Epithelial cell of esophagus (primary cell): Measurements from ENCODE around the gene RIOK2.

Experiments
- DNase-seq: peaks from one replicate; pipeline ENCODE4 v3.0.0; 2010; ENCODE audit warnings: low read depth
- H3K4me3 ChIP-seq: 2 replicates; pipeline ENCODE4 v1.5.1; 2011; ENCODE audit warnings: mild to moderate bottlenecking, low read length, control low read depth
- TF ChIP-seq, protein P1 (sequence below): IDR thresholded peaks from 2 replicates; pipeline ENCODE4 v1.5.1; 2011; ENCODE audit warnings: low read depth, mild to moderate bottlenecking, low read length, control low read depth, inconsistent platforms; ENCODE audit not compliant: insufficient read depth; ENCODE audit errors: missing control alignments

RIOK2 gene

DNA sequence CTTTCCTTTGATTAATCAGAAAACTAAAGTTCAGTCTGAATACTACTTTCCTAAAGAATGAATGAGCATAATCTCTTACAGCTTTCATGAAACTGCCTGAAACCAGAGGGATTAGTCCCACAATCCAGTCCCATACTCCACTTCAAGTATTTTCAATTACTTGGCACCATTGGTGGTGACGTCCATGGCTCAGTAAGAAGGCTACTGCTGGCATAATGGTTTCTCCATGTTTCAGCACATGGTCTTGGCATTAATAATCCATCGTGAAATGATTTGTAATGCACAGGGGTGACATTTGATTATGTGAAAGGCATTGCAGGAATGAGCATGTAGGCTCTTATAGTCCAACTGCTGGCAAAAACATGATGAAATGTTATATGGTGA lies 64.0 kb downstream of the RIOK2 start:
- no peak for DNase-seq
- no peak overlapping the region for H3K4me3 ChIP-seq
- TF ChIP-seq, protein P1, sequence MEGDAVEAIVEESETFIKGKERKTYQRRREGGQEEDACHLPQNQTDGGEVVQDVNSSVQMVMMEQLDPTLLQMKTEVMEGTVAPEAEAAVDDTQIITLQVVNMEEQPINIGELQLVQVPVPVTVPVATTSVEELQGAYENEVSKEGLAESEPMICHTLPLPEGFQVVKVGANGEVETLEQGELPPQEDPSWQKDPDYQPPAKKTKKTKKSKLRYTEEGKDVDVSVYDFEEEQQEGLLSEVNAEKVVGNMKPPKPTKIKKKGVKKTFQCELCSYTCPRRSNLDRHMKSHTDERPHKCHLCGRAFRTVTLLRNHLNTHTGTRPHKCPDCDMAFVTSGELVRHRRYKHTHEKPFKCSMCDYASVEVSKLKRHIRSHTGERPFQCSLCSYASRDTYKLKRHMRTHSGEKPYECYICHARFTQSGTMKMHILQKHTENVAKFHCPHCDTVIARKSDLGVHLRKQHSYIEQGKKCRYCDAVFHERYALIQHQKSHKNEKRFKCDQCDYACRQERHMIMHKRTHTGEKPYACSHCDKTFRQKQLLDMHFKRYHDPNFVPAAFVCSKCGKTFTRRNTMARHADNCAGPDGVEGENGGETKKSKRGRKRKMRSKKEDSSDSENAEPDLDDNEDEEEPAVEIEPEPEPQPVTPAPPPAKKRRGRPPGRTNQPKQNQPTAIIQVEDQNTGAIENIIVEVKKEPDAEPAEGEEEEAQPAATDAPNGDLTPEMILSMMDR = no peak

DNA sequence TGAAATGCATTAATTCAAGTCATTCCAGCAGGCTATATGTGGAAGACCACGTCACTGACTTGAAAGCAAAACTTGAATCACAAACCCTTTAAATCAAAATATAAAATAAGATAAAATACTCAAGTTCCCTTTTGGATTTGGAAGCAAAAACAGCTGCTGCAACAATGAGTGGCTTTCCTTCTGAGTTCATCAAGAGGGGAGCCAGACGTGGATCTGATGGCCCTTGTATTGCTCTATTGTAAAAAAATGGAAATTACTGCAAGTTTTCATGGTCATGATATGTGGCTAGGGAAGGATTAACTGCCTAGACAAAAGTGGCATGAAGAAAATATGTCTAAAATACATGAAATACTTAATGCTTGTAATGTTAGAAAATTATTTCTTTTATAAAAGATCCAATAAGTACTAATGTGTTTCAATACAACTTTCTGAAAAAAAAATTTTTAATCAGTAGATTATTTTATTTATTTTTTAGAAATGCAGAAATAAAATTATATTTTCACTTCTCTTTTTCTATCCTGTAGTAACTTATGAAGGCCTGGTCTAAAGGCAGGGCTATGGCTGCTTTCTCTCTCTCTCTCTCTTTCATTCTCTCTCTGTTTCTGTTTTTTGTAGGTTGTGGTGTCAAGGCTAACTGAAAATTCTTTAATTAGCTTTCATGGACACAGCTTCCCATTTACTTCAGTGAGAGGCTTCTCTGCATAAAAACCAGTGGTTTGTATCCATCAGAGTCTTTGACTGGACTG lies 64.6 kb downstream of the RIOK2 start:
- no peak for DNase-seq
- no peak overlapping the region for H3K4me3 ChIP-seq
- TF ChIP-seq, protein P1 = no peak

DNA sequence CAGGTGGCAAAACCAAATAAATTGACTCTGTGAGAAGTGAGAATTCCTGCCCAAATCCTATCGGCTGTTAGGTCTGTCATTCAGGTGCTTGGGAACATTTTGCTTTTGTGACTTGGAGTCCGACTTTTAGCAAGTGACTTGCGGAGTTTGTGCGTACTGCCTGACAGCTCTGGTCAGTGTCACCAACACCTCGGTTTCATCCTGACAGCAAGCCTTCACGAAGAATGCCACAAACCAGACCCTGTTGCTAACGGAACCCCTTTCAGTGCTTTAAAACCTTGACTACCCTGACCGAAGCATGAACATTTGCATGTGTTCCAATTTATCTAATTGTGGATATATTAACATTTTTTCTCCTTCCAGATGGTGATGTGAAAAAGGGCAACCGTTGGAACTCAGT lies 67.1 kb downstream of the RIOK2 start:
- TF ChIP-seq, protein P1 = no peak
- DNase-seq = no peak
- H3K4me3 ChIP-seq = no peak overlapping the region

DNA sequence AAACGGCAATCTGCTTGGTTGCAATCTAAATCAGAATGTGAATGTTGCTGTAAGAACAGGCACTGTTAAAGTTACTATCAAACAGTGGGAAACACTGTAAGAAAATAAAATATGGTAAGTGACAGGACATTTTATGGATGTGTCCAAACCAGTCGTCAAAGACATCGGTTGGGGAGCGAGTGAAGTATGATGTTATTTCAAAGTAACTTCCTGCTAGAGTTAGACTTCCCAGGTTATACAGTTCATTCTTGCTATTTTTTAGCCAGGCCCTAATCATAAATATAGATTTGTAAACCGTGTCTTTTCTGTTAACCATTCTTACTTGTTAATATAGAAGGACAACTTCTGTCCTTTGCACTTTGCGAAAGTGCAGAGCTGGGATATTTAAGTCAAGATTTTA lies 70.8 kb downstream of the RIOK2 start:
- DNase-seq = no peak
- TF ChIP-seq, protein P1 = no peak
- H3K4me3 ChIP-seq = no peak overlapping the region

DNA sequence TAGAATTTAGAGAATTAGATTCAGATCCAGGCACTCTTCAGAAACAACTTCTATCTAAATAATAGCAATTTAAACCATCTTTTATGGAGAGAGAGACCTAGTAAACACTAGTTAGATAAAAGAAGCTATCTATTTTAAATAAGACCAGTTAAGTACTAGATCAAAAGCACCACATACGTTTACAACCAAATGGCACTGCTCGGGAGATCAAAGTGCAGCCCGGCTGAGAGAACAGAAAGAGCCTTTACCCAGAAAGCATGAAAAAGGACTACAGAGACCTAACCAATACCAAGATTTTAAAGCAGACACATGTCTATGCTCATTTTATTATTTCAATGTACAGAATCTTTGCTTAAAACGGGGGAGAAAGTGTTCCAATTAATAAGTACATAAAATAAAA lies 71.4 kb downstream of the RIOK2 start:
- TF ChIP-seq, protein P1 = no peak
- H3K4me3 ChIP-seq = no peak overlapping the region
- no peak for DNase-seq

DNA sequence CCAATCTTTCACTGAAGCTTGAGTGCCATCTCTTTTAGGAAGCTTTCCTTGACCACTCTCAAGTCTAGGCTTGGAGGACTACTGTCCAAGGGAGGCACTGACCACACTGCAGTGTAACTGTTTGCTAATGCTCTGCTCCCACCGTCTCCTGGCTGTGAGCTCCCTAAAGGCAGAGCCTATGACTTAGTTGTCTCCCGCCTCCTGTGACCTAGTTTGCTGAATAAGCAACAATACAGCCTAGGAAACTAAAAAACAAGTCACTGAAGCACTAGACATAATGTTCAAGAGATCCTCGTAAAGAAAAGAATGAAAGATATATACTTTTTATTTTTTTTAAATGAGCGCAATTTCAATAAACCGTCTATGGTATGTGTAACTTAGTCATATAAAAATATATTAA lies 72.0 kb downstream of the RIOK2 start:
- DNase-seq = no peak
- H3K4me3 ChIP-seq = no peak overlapping the region
- TF ChIP-seq, protein P1 = no peak
